Activated CD4-positive, alpha-beta memory T cell treated with anti-CD3 and anti-CD28 coated beads, Interleukin-2, amount 10 ng/mL, durations not matched to agents 7 days and 5 days (primary cell): ENCODE data around the gene PRKN. TPM values are rescaled to one million over a fixed set of nuclear protein-coding genes. Genes with fewer than 3 reads are reported as not detected.

Experiments
- CTCF ChIA-PET: fragments of 350-600 bp; sonication (Branson Sonifier 250); formaldehyde crosslinking; loops from one replicate; lab custom pipeline; 2021; ENCODE audit warnings: antibody characterized with exemption, inconsistent platforms; lab: Charles Lee
- POLR2A ChIA-PET: fragments of 350-600 bp; sonication (Branson Sonifier 250); formaldehyde crosslinking; loops from one replicate; lab custom pipeline; 2021; ENCODE audit warnings: antibody characterized with exemption; lab: Charles Lee
- DNase-seq: peaks from one replicate; pipeline ENCODE4 v3.0.0-alpha.2; 2020
- H3K27ac Mint-ChIP-seq: one replicate; pipeline ENCODE4 v1.8.0; 2021; ENCODE audit warnings: mild to moderate bottlenecking, mixed read lengths
- H3K27me3 Mint-ChIP-seq: one replicate; pipeline ENCODE4 v1.8.0; 2021; ENCODE audit warnings: mixed read lengths
- H3K36me3 Mint-ChIP-seq: one replicate; pipeline ENCODE4 v1.8.0; 2021; ENCODE audit warnings: low read depth, mixed read lengths
- H3K4me1 Mint-ChIP-seq: one replicate; pipeline ENCODE4 v1.8.0; 2021; ENCODE audit warnings: mixed read lengths
- H3K4me3 Mint-ChIP-seq: one replicate; pipeline ENCODE4 v1.8.0; 2021; ENCODE audit warnings: mild to moderate bottlenecking, mixed read lengths
- H3K9me3 Mint-ChIP-seq: one replicate; pipeline ENCODE4 v1.8.0; 2021; ENCODE audit warnings: mixed read lengths
- total RNA-seq, 2 experiments: library from RNA; stranded (reverse); gene quantifications; one replicate each; pipeline ENCODE4 v1.2.3, GENCODE V29; 2021

Gene PRKN
- total RNA-seq, 2 experiments from 2014 or later, result 0.13 to 0.43 TPM

DNA sequence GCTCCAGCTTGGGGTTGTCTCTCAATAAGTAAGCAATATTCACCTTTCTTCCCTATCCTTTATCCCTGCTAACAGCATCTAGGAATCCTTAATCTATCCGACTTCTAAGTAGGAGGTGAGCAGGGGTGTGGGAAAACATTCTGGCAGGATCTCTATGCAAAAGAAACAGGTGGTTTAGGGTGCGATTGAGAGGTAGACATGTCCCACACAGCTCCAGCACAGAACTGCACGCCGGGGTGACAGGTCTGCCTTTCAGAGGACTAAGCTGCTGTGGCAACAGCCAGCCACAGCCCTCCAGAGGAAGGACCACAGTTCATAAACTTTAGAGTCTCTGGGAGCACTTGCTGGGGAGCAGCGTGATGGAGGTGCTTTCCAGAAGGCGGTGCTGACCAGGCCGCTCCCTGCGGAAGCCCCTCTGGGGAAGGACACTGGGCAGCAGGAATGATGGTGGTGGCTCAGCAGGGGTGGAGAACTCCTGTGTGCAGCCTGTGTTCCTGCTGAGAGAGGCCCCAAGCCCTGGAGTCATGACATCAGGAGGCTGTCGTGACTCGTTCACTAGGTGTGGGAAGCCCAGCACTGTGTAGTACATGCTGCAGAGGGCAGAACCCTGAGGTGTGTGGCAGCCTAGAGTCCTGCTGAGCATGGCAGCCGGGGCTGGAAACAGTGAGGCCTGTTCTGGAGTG, 509.6 kb downstream of the PRKN start:
- H3K4me3 Mint-ChIP-seq, result no peak overlapping the region
- ChIA-PET CTCF (no interaction called here), POLR2A (no interaction called here)
- H3K4me1 Mint-ChIP-seq, result no peaks in the 10 kb centered on the region
- no peaks in the 10 kb centered on the region for H3K36me3 Mint-ChIP-seq
- H3K27ac Mint-ChIP-seq, result no peak overlapping the region
- peaks cover 4% of the 10 kb centered on the region for H3K9me3 Mint-ChIP-seq
- no peak for DNase-seq
- no peaks in the 10 kb centered on the region for H3K27me3 Mint-ChIP-seq

DNA sequence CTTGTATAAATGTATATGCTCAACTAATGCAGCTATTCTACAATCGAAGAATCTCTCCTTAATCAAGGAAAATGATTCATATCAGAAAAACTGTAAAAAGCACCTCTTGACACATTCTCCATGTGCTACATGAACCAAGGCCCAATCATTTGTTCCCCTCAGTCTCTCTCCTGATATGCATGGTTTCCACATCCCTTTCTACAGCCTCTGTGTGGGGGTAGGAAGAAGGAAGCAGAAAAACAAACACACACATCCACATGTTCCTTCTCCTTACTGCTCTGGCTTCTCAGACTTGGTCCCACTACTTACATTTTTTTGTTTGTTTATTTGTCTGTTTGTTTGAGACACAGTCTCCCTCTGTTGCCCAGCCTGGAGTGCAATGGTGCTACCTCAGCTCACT, 510.5 kb downstream of the PRKN start:
- Mint-ChIP-seq H3K4me1 (no peaks in the 10 kb centered on the region), H3K9me3 (peaks cover 4% of the 10 kb centered on the region), H3K4me3 (no peak overlapping the region), H3K27me3 (no peaks in the 10 kb centered on the region), H3K36me3 (no peaks in the 10 kb centered on the region), H3K27ac (no peak overlapping the region)
- POLR2A ChIA-PET, result no interaction called here
- no peak for DNase-seq
- CTCF ChIA-PET, result no interaction called here

DNA sequence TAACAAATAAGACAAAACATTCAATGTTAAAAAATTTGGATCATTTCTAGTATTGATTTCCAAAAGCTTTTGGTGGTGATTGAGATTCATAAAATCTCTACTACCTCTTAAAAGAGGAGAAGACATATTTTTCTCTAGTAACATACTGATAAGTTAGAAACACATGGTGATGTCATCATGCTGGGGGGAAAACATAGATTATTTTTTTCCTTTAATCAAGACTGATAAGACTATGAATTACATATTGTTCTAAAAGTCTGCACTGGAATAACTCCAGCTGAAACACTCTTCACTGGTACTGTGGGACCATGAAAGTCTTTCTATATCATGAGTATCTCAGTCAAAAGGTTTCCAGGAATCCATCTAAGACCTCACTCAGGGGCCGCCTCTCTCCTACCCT, 515.8 kb downstream of the PRKN start:
- H3K4me1 Mint-ChIP-seq, result no peaks in the 10 kb centered on the region
- no peaks in the 10 kb centered on the region for H3K36me3 Mint-ChIP-seq
- peaks cover 5% of the 10 kb centered on the region for H3K9me3 Mint-ChIP-seq
- POLR2A ChIA-PET, result no interaction called here
- CTCF ChIA-PET, result interaction anchor here (0.6 kb wide), 1 partner anchor 20 kb away, joined by 3 read pairs; no protein-coding TSS in a partner anchor
- DNase-seq, result no peak
- no peak overlapping the region for H3K4me3 Mint-ChIP-seq
- H3K27me3 Mint-ChIP-seq, result no peaks in the 10 kb centered on the region
- no peak overlapping the region for H3K27ac Mint-ChIP-seq

DNA sequence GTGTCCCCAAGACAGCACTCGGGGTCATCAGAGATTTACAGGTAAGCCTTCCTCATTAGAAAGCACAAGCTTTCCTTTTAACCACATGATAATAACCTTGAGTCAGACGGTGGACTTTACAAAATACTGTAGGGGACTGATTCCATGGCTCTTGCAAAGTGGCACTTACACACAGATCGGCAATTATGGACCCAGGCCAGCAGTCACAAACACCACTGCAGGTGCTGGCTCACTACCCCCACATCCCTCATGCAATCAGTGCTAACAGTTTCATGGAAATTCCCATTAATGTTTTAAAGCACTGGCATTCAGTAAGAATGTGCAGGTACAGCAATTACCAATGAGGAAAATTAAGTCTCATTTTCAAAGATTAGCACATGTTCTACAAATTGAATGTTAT, 516.5 kb downstream of the PRKN start:
- ChIA-PET CTCF (no interaction called here), POLR2A (no interaction called here)
- no peak overlapping the region for H3K27ac Mint-ChIP-seq
- no peaks in the 10 kb centered on the region for H3K36me3 Mint-ChIP-seq
- H3K4me1 Mint-ChIP-seq, result no peaks in the 10 kb centered on the region
- H3K9me3 Mint-ChIP-seq, result peaks cover 5% of the 10 kb centered on the region
- no peak for DNase-seq
- H3K27me3 Mint-ChIP-seq, result no peaks in the 10 kb centered on the region
- H3K4me3 Mint-ChIP-seq, result no peak overlapping the region

DNA sequence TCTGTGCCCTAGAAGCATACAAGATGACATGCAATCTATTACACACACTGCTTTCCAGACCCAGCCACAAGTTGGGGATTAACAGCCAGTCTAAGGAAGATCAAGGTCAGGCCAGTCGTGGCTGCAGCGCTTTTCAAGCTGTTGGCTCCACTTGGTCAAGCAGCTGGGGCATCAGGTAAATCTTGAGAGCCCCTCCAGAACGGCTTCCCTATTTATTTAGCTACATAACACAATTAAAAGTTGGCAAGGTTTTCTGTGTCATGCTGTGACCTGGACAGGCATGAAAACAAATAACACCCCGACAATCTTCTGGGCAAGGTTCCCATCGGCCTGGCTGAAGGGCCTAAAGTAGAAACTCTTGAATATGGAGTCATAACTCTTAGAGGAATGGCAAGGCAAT, 524.3 kb downstream of the PRKN start:
- ChIA-PET POLR2A (no interaction called here), CTCF (interaction anchor here (0.5 kb wide), 1 partner anchor 9 kb away, joined by 4 read pairs; no protein-coding TSS in a partner anchor)
- Mint-ChIP-seq H3K27me3 (no peaks in the 10 kb centered on the region), H3K9me3 (peaks cover 6% of the 10 kb centered on the region), H3K4me3 (no peak overlapping the region), H3K4me1 (no peaks in the 10 kb centered on the region), H3K36me3 (no peaks in the 10 kb centered on the region), H3K27ac (no peak overlapping the region)
- no peak for DNase-seq

DNA sequence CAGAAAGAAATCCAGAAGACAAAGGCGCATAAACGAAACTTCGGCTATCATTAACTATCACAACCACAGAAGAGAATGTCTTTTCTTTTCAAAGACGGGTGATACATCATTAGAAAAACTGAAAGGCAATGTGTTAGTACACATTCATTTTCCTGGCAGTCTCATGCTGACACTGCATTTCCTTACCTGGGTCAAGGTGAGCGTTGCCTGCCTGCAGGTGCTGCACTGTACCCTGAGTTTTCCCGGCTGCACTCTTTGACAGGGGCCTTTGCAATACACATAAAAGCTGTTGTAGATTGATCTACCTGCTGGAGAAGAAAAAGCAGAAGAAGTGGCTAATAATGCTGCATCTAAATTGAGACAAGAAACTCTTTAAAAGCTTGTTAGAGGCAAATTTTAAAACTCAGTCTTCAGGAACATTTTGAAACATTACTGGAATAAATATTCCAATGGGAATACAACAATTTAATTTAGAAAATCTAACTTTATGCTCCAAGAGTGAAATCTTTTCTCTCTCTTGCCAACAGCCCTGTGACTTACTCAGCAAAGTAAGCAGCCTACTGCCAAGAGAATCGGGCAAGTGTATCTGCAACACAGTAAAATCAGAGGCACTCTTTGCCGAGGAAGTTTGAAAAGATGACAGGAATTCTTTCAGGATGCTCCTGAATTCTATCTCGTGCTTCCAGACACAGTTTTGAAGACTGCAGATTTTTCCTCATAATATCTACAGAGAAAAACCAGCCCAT, 526.4 kb downstream of the PRKN start:
- ChIA-PET POLR2A (no interaction called here), CTCF (no interaction called here)
- Mint-ChIP-seq H3K4me3 (no peak overlapping the region), H3K27ac (no peak overlapping the region), H3K36me3 (no peaks in the 10 kb centered on the region), H3K9me3 (peaks cover 3% of the 10 kb centered on the region), H3K27me3 (no peaks in the 10 kb centered on the region), H3K4me1 (no peaks in the 10 kb centered on the region)
- DNase-seq, result no peak

DNA sequence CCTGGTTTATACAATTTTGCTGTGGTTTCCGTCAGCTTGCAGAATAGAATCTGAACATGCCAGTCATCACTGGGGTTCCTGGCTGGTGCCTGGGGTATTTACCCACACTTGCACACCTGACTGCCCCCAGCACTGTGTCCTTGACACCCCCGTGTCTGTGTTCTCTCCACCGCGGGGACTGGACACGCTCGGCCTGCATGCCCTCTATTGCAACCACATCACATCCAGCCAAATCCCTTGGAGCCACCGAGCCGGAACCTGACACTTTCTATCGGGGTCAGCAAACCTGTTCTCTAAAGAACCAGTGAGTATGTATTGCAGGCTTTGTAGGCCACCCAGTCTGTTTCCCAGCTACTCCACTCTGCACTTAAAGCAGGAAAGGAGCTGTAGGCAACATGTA, 527.5 kb downstream of the PRKN start:
- Mint-ChIP-seq H3K27me3 (no peaks in the 10 kb centered on the region), H3K4me1 (no peaks in the 10 kb centered on the region), H3K9me3 (peaks cover 3% of the 10 kb centered on the region), H3K4me3 (no peak overlapping the region), H3K27ac (no peak overlapping the region), H3K36me3 (no peaks in the 10 kb centered on the region)
- DNase-seq, result no peak
- ChIA-PET CTCF (no interaction called here), POLR2A (no interaction called here)

DNA sequence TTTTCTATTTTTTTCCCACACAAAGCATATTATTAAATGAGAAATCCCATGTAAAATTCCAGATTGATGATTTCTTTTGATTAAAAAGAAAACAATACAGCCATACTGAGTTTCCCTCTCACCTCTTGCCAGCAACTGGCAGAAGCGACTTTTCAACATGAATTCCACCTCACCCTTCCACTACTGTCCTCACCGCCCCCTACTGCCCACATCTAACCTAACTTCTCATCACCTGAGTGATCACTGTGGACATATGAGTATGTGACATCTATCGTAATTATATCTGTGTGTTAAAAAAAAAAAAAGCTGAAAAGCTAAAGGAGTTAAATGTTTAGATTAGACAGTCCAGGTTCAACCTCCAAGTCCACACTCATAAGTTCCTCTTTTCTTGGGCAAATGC, 528.6 kb downstream of the PRKN start:
- Mint-ChIP-seq H3K4me3 (no peak overlapping the region), H3K27me3 (no peaks in the 10 kb centered on the region), H3K4me1 (no peaks in the 10 kb centered on the region), H3K36me3 (no peaks in the 10 kb centered on the region), H3K27ac (no peak overlapping the region), H3K9me3 (peaks cover 3% of the 10 kb centered on the region)
- CTCF ChIA-PET, result no interaction called here
- POLR2A ChIA-PET, result no interaction called here
- no peak for DNase-seq

DNA sequence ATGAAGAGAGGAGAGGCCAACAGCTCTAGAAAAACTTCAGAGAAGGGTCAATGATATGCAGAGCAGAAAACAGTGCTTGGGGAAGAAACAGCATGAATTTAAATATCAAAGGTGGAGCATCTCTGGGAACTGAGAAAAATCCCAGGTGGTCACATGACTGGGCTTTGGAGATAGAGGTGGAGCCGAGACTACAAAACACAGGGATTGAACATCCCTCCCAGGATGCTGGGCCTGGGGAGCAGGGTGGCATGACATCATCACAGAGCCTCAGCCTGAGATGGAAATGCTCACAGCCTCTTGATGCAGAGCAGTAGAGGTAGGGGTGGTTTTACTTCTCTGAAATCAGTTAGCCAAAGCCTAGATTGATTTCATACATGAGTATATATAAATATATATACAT, 529.5 kb downstream of the PRKN start:
- Mint-ChIP-seq H3K4me3 (no peak overlapping the region), H3K4me1 (no peaks in the 10 kb centered on the region), H3K27me3 (no peaks in the 10 kb centered on the region), H3K9me3 (peaks cover 3% of the 10 kb centered on the region), H3K36me3 (no peaks in the 10 kb centered on the region), H3K27ac (no peak overlapping the region)
- DNase-seq, result no peak
- CTCF ChIA-PET, result no interaction called here
- POLR2A ChIA-PET, result no interaction called here

DNA sequence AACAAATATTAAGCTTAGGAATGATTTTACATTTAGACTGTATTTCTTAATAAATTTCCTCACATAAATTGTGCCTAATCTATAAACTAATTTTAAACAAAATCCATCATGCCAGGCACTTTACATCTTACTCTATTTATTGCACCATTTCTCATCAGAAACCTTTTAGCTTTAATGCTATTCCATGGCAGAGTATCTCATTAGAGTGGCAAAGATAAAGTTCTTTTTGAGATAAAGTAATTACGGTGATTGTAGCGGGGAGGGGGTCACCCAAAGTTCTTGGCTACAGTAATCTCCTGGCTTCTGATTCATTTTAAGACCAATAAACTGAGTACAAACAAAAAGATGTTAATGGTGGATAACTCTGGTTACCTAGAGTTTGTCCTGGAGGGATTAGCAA, 532.1 kb downstream of the PRKN start:
- ChIA-PET CTCF (no interaction called here), POLR2A (no interaction called here)
- H3K27ac Mint-ChIP-seq, result no peak overlapping the region
- no peak overlapping the region for H3K4me3 Mint-ChIP-seq
- no peaks in the 10 kb centered on the region for H3K4me1 Mint-ChIP-seq
- H3K27me3 Mint-ChIP-seq, result no peaks in the 10 kb centered on the region
- no peak for DNase-seq
- H3K36me3 Mint-ChIP-seq, result no peaks in the 10 kb centered on the region
- no peaks in the 10 kb centered on the region for H3K9me3 Mint-ChIP-seq

DNA sequence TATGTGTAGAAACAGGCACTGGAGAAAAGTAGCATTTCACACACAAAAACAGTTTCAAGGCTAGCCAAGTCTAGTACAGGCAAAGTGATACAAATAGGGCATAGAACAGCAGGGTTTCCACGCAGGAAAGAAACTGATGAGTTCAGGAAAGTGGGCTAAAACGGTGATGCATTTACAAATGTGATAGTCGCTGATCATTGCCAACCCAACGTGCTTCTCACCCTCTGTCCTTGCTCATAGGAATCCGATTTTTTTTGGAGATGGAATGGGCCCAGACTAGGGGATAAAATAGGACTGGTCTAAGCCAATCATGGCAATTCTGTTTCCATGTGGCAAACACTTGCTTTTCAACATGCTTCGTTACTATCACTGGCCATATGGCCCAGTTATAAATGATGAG, 536.6 kb downstream of the PRKN start:
- Mint-ChIP-seq H3K27me3 (no peaks in the 10 kb centered on the region), H3K27ac (no peak overlapping the region), H3K4me3 (no peak overlapping the region), H3K36me3 (no peaks in the 10 kb centered on the region), H3K4me1 (no peaks in the 10 kb centered on the region), H3K9me3 (no peaks in the 10 kb centered on the region)
- ChIA-PET CTCF (no interaction called here), POLR2A (no interaction called here)
- DNase-seq, result no peak

DNA sequence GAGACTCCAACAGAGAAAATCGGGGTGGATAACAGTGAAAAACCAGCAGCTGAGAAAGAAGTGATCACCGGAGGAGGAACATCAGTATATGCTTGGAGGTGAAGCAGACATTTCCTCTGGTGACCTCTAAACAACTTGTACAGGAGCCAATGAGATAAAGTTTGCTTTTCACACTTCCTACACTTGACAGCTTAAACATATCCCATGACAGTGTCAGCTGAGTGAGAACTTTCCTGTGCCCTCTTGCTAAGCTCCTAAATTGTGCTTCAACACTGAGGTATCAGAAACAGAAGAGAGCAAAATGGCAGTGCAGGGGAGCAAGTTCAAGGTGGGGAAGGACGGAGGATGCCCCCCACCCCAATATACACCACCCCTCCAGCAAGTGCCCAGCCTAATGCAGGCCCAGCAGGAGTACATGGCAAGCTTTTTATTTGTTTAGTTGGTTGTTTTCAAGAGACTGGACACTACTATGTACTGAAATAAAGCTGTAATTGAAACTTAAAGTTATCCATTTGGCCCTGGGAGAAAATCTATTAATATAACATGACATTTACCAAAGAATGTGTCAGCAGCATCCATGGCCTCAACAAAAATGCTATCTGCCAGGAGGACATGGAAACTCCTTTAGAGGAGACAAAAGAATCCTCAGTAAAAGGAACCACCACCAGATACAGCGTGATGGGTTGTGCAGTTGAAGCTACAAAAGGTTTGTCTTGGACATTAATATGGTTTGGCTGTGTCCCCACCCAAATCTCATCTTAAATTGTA, 540.2 kb downstream of the PRKN start:
- no peaks in the 10 kb centered on the region for H3K9me3 Mint-ChIP-seq
- no peak overlapping the region for H3K27ac Mint-ChIP-seq
- peaks cover under 1% of the 10 kb centered on the region for H3K4me1 Mint-ChIP-seq
- ChIA-PET POLR2A (no interaction called here), CTCF (no interaction called here)
- no peaks in the 10 kb centered on the region for H3K27me3 Mint-ChIP-seq
- no peaks in the 10 kb centered on the region for H3K36me3 Mint-ChIP-seq
- no peak for DNase-seq
- no peak overlapping the region for H3K4me3 Mint-ChIP-seq

DNA sequence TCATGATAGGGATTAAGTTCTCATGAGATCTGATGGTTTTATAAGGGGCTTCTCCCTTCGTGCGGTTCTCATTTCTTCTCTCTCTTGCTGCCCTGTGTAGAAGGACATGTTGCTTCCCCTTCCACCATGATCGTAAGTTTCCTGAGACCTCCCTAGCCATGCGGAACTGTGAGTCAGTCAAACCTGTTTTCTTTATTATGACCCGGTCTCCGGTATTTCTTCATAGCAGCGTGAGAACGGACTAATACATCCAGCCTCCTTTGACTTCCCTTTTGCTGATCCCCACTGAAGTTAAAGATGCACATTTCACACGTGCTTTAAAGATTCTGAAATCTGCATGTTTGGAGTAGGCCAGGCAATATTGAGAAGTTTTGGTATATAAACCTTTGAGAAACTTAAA, 543.1 kb downstream of the PRKN start:
- CTCF ChIA-PET, result no interaction called here
- POLR2A ChIA-PET, result no interaction called here
- no peak overlapping the region for H3K4me3 Mint-ChIP-seq
- no peak for DNase-seq
- peaks cover 4% of the 10 kb centered on the region for H3K9me3 Mint-ChIP-seq
- no peaks in the 10 kb centered on the region for H3K36me3 Mint-ChIP-seq
- H3K4me1 Mint-ChIP-seq, result peaks cover 10% of the 10 kb centered on the region
- H3K27ac Mint-ChIP-seq, result no peak overlapping the region
- no peaks in the 10 kb centered on the region for H3K27me3 Mint-ChIP-seq
